Psoas muscle (tissue), 8 donors: Measurements from ENCODE around the gene RALGPS2. TPM values are rescaled to one million over a fixed set of nuclear protein-coding genes. Genes with fewer than 3 reads are reported as not detected.

Experiments used
- ATAC-seq, 4 donors: fragments of 200-7000 bp; cut with Tn5 transposase; one replicate each; pipeline ENCODE4 v1.9.1; 2020; ENCODE audit warnings: moderate library complexity in 3 of 4, mild to moderate bottlenecking in 2 of 4
- DNase-seq, 2 donors: peaks; one replicate each; pipeline ENCODE4 v3.0.0-alpha.2; 2020
- H3K27ac ChIP-seq: fragments of 200-600 bp; one replicate; pipeline ENCODE4 v1.8.0; 2022
- H3K27me3 ChIP-seq, 3 donors: fragments of 200-600 bp in 1 of 3; one replicate each; pipeline versions ENCODE4 v1.6.1 to v1.8.0; 2013 to 2022; ENCODE audit warnings: low read length in 2 of 3, mild to moderate bottlenecking in 2 of 3, moderate library complexity in 1 of 3; ENCODE audit not compliant: insufficient read depth in 3 of 3
- H3K36me3 ChIP-seq, 2 donors: fragments of 200-600 bp in 1 of 2; one replicate each; pipeline versions ENCODE4 v1.6.1 to v1.8.0; 2013 to 2022; ENCODE audit warnings: low read depth in 1 of 2, mild to moderate bottlenecking in 1 of 2, moderate library complexity in 1 of 2; ENCODE audit not compliant: insufficient read depth in 1 of 2
- H3K4me1 ChIP-seq: fragments of 200-600 bp; one replicate; pipeline ENCODE4 v1.8.0; 2022
- H3K4me3 ChIP-seq: fragments of 200-600 bp; one replicate; pipeline ENCODE4 v1.8.0; 2022; ENCODE audit warnings: mild to moderate bottlenecking
- H3K9me3 ChIP-seq: fragments of 200-600 bp; one replicate; pipeline ENCODE4 v1.8.0; 2022
- CTCF ChIP-seq: fragments of 200-600 bp; IDR thresholded peaks from one replicate; pipeline ENCODE4 v1.8.0; 2022; ENCODE audit warnings: antibody characterized with exemption
- WGBS, 3 donors: extraction: QIAGEN DNeasy Blood & Tissue Kit; methylation state at CpG; one replicate each; pipeline versions ENCODE4 v1.1.6 to v1.1.7; 2013; 5-methylcytosine and 5-hydroxymethylcytosine counted together
- intact Hi-C, 2 donors: fragments of 100-400 bp; cut with DNase I; formaldehyde crosslinking; loops; one replicate each; pipeline versions ENCODE4 v1.11.0 to v1.14.2; 2022
- polyA plus RNA-seq, 3 donors: library from polyadenylated mRNA; stranded (reverse); fragments of 200-250 nt; gene quantifications; one replicate each; pipeline ENCODE4 v1.2.3, GENCODE V29; 2013
- total RNA-seq, 4 donors: library from RNA; stranded (reverse); fragmentation: NEBNext Ultra II Directional in 2 of 4; extraction: Animal tissue kit (Norgen Biotek cat#: 25700) in 2 of 4; gene quantifications; one replicate each; pipeline versions ENCODE4 v1.2.1 to v1.2.4, GENCODE V29; 2021 to 2023
- donor health status: healthy with polysubstance abuse.
- donor health status: DM: no; HTN: no; CAD: no; lungs with moderate emphysema.
- donor health status: Bipolar disorder and iron deficiency.
- donor health status: healthy.
- donor health status: DM: yes; HTN: yes; CAD: no.
- donor health status: DM: no; HTN: no; CAD: no.
- donor health status: DM: no; HTN: no; CAD: no.
- donor health status: DM: yes; HTN: yes; CAD: no.

RALGPS2 gene
- total and polyA plus RNA-seq, 7 donors = 0.69 to 6.2 (median 2.4) TPM

- Histone ChIP-seq H3K36me3 (no peaks in the 10 kb centered on the region), H3K27me3 (no peaks in the 10 kb centered on the region), H3K4me1 (no peaks in the 10 kb centered on the region), H3K9me3 (no peaks in the 10 kb centered on the region), H3K27ac (no peak overlapping the region), H3K4me3 (no peak overlapping the region)
- TF ChIP-seq CTCF = no peak
- WGBS, 3 donors = 97 to 100% (median 98%) methylated on average over 1 of the region's 1 CpG
- intact Hi-C loops = no loop called here
- ATAC-seq = no peak
- no peak for DNase-seq
Observed at GRCh38 chr1:178910023-178910422, 185.0 kb downstream of the RALGPS2 start.

DNA sequence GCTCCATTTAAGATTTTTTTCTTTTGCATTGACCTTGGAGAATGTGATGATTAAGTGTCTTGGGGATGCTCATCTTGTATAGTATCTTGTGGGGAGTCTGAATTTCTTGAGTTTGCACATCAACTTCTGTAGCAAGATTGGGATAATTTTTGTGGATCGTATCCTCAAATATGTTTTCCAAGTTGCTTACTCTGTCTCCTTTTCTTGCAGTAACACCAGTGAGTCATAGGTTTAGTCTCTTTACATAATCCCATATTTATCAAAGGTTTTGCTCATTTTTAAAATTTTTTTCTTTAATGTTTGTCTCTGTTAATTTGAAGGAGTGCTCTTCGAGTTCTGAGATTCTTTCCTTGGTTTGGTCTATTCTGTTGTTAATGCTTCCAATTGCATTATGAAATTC lies 187.6 kb downstream of the RALGPS2 start:
- ATAC-seq (no peak), DNase-seq (no peak)
- H3K9me3 ChIP-seq = no peaks in the 10 kb centered on the region
- H3K4me3 ChIP-seq = no peak overlapping the region
- WGBS, 3 donors = 96 to 98% (median 98%) methylated on average over 2 of the region's 2 CpGs
- H3K36me3 ChIP-seq = no peaks in the 10 kb centered on the region
- intact Hi-C loops = no loop called here
- H3K27me3 ChIP-seq = no peaks in the 10 kb centered on the region
- H3K27ac ChIP-seq = no peak overlapping the region
- TF ChIP-seq CTCF = no peak
- H3K4me1 ChIP-seq = no peaks in the 10 kb centered on the region

DNA sequence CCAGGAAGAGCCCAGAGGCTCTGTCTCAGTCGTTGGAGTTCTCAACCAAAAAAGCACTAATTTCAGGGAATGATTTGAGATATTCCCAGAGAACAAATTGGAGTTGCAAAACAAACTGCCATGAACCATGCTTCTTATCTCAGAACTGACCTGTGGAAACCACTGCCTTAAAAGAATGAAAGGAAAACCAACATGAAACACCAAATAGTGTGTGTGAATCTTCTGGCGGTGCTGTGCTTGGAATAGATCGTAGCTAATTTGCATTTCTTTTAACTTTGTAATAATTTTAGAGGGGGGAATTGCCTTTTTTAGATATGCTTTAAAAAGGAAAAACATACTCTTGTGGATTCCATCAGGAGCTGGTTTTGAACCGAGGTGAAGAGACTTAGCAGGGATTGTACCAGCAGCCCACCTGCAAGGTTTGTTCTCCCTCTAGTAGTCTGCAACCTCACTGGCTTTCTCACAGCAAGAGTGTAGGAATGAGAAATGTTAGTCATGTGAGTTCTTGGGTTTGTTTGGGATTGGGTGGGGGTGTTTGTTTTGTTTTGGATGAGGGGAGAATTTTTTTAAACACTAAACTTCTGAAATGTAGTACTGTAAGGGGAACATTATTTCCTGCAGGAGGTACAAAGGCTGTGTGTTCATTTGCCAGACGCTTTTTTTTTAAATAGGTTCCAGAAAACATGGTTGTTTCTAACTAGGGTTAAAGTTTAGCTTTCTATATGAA lies 191.6 kb downstream of the RALGPS2 start:
- ATAC-seq (no peak), DNase-seq (no peak)
- H3K27me3 ChIP-seq = no peaks in the 10 kb centered on the region
- H3K27ac ChIP-seq = no peak overlapping the region
- H3K4me1 ChIP-seq = no peaks in the 10 kb centered on the region
- intact Hi-C loops = no loop called here
- TF ChIP-seq CTCF = no peak
- no peaks in the 10 kb centered on the region for H3K36me3 ChIP-seq
- 82 to 91% (median 83%) methylated on average over 5 of the region's 5 CpGs for WGBS, 3 donors
- no peaks in the 10 kb centered on the region for H3K9me3 ChIP-seq
- H3K4me3 ChIP-seq = no peak overlapping the region

DNA sequence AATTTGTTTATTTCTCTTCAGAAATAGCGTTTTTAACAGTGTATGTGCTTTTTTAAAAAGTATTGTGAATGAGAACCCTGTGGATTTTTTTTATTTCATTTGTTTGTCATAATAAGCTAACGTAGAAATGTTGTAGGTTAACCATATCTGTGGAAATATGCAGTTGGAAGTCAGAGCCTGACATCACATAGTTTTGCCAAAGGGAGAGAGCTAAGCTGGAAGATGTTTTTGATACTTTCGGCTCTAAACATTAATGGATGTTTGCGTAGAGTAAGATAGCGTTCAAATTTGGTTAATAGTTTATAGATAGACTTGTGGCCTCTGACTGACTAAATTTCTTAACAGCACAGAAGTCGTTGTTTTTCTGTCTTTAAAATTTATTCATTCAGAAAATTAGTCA lies 193.3 kb downstream of the RALGPS2 start:
- DNase-seq (no peak), ATAC-seq (no peak)
- H3K4me3 ChIP-seq = no peak overlapping the region
- no peak overlapping the region for H3K27ac ChIP-seq
- H3K27me3 ChIP-seq = no peaks in the 10 kb centered on the region
- no peaks in the 10 kb centered on the region for H3K9me3 ChIP-seq
- intact Hi-C loops = no loop called here
- no peaks in the 10 kb centered on the region for H3K4me1 ChIP-seq
- H3K36me3 ChIP-seq = no peaks in the 10 kb centered on the region
- WGBS, 3 donors = 90 to 91% (median 91%) methylated on average over 6 of the region's 6 CpGs
- no peak for TF ChIP-seq CTCF

- DNase-seq = no peak
Observed at GRCh38 chr1:178918955-178919354, 193.9 kb downstream of the RALGPS2 start.

More at GRCh38 chr1:178918955-178919354, 193.9 kb downstream of the RALGPS2 start:
- TF ChIP-seq CTCF = no peak
- no peaks in the 10 kb centered on the region for H3K4me1 ChIP-seq
- H3K36me3 ChIP-seq = no peaks in the 10 kb centered on the region
- no peak overlapping the region for H3K4me3 ChIP-seq
- intact Hi-C loops = no loop called here
- H3K27me3 ChIP-seq = no peaks in the 10 kb centered on the region
- no peak for ATAC-seq
- no peak overlapping the region for H3K27ac ChIP-seq
- H3K9me3 ChIP-seq = no peaks in the 10 kb centered on the region
- 82 to 84% (median 83%) methylated on average over 2 of the region's 2 CpGs for WGBS, 3 donors
